Naive thymus-derived CD4-positive, alpha-beta T cell (primary cell): ENCODE results near the gene IFT43. TPM values are rescaled to one million over a fixed set of nuclear protein-coding genes. Genes with fewer than 3 reads are reported as not detected.

ENCODE experiments used
- ATAC-seq: fragments of 150-1000 bp; cut with Tn5 transposase; 2 replicates; pipeline ENCODE4 v1.10.0; 2021; ENCODE audit warnings: mild to moderate bottlenecking, moderate library complexity
- CTCF ChIA-PET: fragments of 350-600 bp; sonication (Branson Sonifier 250); formaldehyde crosslinking; loops from one replicate; lab custom pipeline; 2021; ENCODE audit warnings: antibody characterized with exemption; lab: Charles Lee
- POLR2A ChIA-PET: fragments of 350-600 bp; sonication (Branson Sonifier 250); formaldehyde crosslinking; loops from one replicate; lab custom pipeline; 2021; ENCODE audit warnings: antibody characterized with exemption, inconsistent platforms; lab: Charles Lee
- DNase-seq, 9 donors: peaks; one replicate each; pipeline versions ENCODE4 v3.0.0 to v3.0.0-alpha.2; 2020 to 2022; ENCODE audit warnings: mixed read lengths in 1 of 9
- H3K27ac ChIP-seq: one replicate; pipeline ENCODE4 v1.7.0; 2013; ENCODE audit warnings: mild to moderate bottlenecking, low read depth, low read length, moderate library complexity
- H3K27me3 ChIP-seq, 2 donors: one replicate each; pipeline ENCODE4 v1.7.0; 2013; ENCODE audit warnings: low read length in 2 of 2, mild to moderate bottlenecking in 2 of 2, moderate library complexity in 2 of 2; ENCODE audit not compliant: control insufficient read depth in 2 of 2, insufficient read depth in 2 of 2
- H3K36me3 ChIP-seq, 3 experiments: 1 replicate in 2 of 3; 2 replicates in 1 of 3; pipeline ENCODE4 v1.7.0; 2013; ENCODE audit warnings: low read length in 3 of 3, mild to moderate bottlenecking in 3 of 3, moderate library complexity in 1 of 3; ENCODE audit not compliant: insufficient read depth in 3 of 3, control insufficient read depth in 2 of 3
- H3K4me1 ChIP-seq, 2 donors: one replicate each; pipeline ENCODE4 v1.7.0; 2013; ENCODE audit warnings: low read length in 2 of 2, mild to moderate bottlenecking in 2 of 2, moderate library complexity in 1 of 2; ENCODE audit not compliant: control insufficient read depth in 2 of 2, insufficient read depth in 2 of 2
- H3K4me3 ChIP-seq: 2 replicates; pipeline ENCODE4 v1.7.0; 2013; ENCODE audit warnings: mild to moderate bottlenecking, low read length
- H3K9me3 ChIP-seq, 3 experiments: 1 replicate in 2 of 3; 2 replicates in 1 of 3; pipeline ENCODE4 v1.7.0; 2013; ENCODE audit warnings: low read length in 3 of 3; ENCODE audit not compliant: control insufficient read depth in 2 of 3
- H3K27ac Mint-ChIP-seq, 9 donors: one replicate each; pipeline ENCODE4 v1.8.0; 2020 to 2022; ENCODE audit warnings: mixed read lengths in 9 of 9, mild to moderate bottlenecking in 8 of 9, moderate library complexity in 5 of 9, inconsistent platforms in 2 of 9
- H3K27me3 Mint-ChIP-seq, 5 donors: one replicate each; pipeline ENCODE4 v1.8.0; 2021 to 2022; ENCODE audit warnings: mixed read lengths in 5 of 5, mild to moderate bottlenecking in 1 of 5
- H3K36me3 Mint-ChIP-seq, 5 donors: one replicate each; pipeline ENCODE4 v1.8.0; 2020 to 2022; ENCODE audit warnings: mixed read lengths in 5 of 5, mild to moderate bottlenecking in 3 of 5, inconsistent platforms in 1 of 5
- H3K4me1 Mint-ChIP-seq, 7 donors: one replicate each; pipeline ENCODE4 v1.8.0; 2020 to 2022; ENCODE audit warnings: mixed read lengths in 7 of 7, mild to moderate bottlenecking in 3 of 7, inconsistent platforms in 1 of 7
- H3K4me3 Mint-ChIP-seq, 10 donors: one replicate each; pipeline ENCODE4 v1.8.0; 2020 to 2022; ENCODE audit warnings: mild to moderate bottlenecking in 10 of 10, mixed read lengths in 10 of 10, moderate library complexity in 6 of 10, inconsistent platforms in 2 of 10
- H3K9me3 Mint-ChIP-seq, 11 donors: one replicate each; pipeline ENCODE4 v1.8.0; 2020 to 2022; ENCODE audit warnings: mixed read lengths in 11 of 11, mild to moderate bottlenecking in 4 of 11, inconsistent platforms in 1 of 11, moderate library complexity in 1 of 11
- intact Hi-C, 2 donors: fragments of 100-400 bp; cut with micrococcal nuclease; formaldehyde crosslinking; loops; one replicate each; pipeline ENCODE4 v1.15.1; 2023
- polyA plus RNA-seq, 2 donors: library from polyadenylated mRNA; unstranded; fragments of 300-500 nt; fragmentation: Illumina TruSeq; gene quantifications; one replicate each; pipeline ENCODE4 v1.2.3, GENCODE V29; 2021
- total RNA-seq, 6 experiments: library from RNA in 5 of 6; stranded (reverse) in 5 of 6; gene quantifications; 1 replicate in 5 of 6; 2 replicates in 1 of 6; pipeline ENCODE4 v1.2.3 and lab custom pipeline; 2021 to 2026

The IFT43 gene
- total and polyA plus RNA-seq, 7 experiments from 2014 or later = 4.6 to 19.1 (median 15.4) TPM

- H3K27ac Mint-ChIP-seq = no peak overlapping the region
- no peak overlapping the region for H3K4me3 Mint-ChIP-seq
- no peaks in the 10 kb centered on the region for H3K9me3 ChIP-seq
- no peaks in the 10 kb centered on the region for H3K27me3 ChIP-seq
- peaks cover 0 to 2% (median 0%) of the 10 kb centered on the region in 11 donors for H3K9me3 Mint-ChIP-seq
- no peak for ATAC-seq
- ChIA-PET CTCF (interaction anchor here (0.6 kb wide), 1 partner anchor 289 kb away, joined by 3 read pairs; no protein-coding TSS in a partner anchor), POLR2A (no interaction called here)
- no peaks in the 10 kb centered on the region for H3K4me1 ChIP-seq
- H3K36me3 ChIP-seq = no peaks in the 10 kb centered on the region
- no peak for DNase-seq
- intact Hi-C loops = no loop called here
- H3K4me3 ChIP-seq = no peak overlapping the region
- H3K27me3 Mint-ChIP-seq = peaks cover 0 to 31% (median 12%) of the 10 kb centered on the region in 5 donors
- H3K36me3 Mint-ChIP-seq = no peaks in the 10 kb centered on the region
- H3K4me1 Mint-ChIP-seq = no peaks in the 10 kb centered on the region
- H3K27ac ChIP-seq = no peak overlapping the region
Measured at GRCh38 chr14:76115010-76115422, 129.5 kb downstream of the IFT43 start.

- Mint-ChIP-seq H3K9me3 (no peaks in the 10 kb centered on the region), H3K27me3 (peaks cover 0 to 24% (median 12%) of the 10 kb centered on the region in 5 donors), H3K27ac (no peak overlapping the region), H3K4me1 (no peaks in the 10 kb centered on the region), H3K4me3 (no peak overlapping the region), H3K36me3 (peaks cover 0 to 4% (median 0%) of the 10 kb centered on the region in 5 donors)
- intact Hi-C loops = no loop called here
- Histone ChIP-seq H3K9me3 (no peaks in the 10 kb centered on the region), H3K36me3 (no peaks in the 10 kb centered on the region), H3K4me1 (no peaks in the 10 kb centered on the region), H3K27ac (no peak overlapping the region), H3K4me3 (no peak overlapping the region), H3K27me3 (no peaks in the 10 kb centered on the region)
- ATAC-seq (no peak), DNase-seq (no peak)
- ChIA-PET CTCF (no interaction called here), POLR2A (no interaction called here)
Measured at GRCh38 chr14:76117789-76118484, 132.4 kb downstream of the IFT43 start.

GRCh38 chr14:76118594-76118993, 133.0 kb downstream of the IFT43 start:
- Mint-ChIP-seq H3K9me3 (no peaks in the 10 kb centered on the region), H3K27me3 (peaks cover 0 to 22% (median 12%) of the 10 kb centered on the region in 5 donors), H3K36me3 (peaks cover 0 to 4% (median 0%) of the 10 kb centered on the region in 5 donors), H3K4me3 (no peak overlapping the region), H3K27ac (no peak overlapping the region), H3K4me1 (no peaks in the 10 kb centered on the region)
- Histone ChIP-seq H3K27ac (no peak overlapping the region), H3K27me3 (no peaks in the 10 kb centered on the region), H3K9me3 (no peaks in the 10 kb centered on the region), H3K4me1 (no peaks in the 10 kb centered on the region), H3K36me3 (no peaks in the 10 kb centered on the region), H3K4me3 (no peak overlapping the region)
- ATAC-seq = no peak
- POLR2A ChIA-PET = no interaction called here
- CTCF ChIA-PET = no interaction called here
- no peak for DNase-seq
- intact Hi-C loops = no loop called here

- intact Hi-C loops = no loop called here
- peaks cover 0 to 5% (median 0%) of the 10 kb centered on the region in 11 donors for H3K9me3 Mint-ChIP-seq
- H3K4me3 ChIP-seq = no peak overlapping the region
- DNase-seq (no peak), ATAC-seq (no peak)
- no peaks in the 10 kb centered on the region for H3K4me1 ChIP-seq
- H3K27ac ChIP-seq = no peak overlapping the region
- ChIA-PET CTCF (interaction anchor here (0.7 kb wide), 1 partner anchor 138 kb away, joined by 4 read pairs; no protein-coding TSS in a partner anchor), POLR2A (no interaction called here)
- peaks cover 0 to 18% (median 5%) of the 10 kb centered on the region in 5 donors for H3K27me3 Mint-ChIP-seq
- H3K27ac Mint-ChIP-seq = no peak overlapping the region
- peaks cover 0 to 4% (median 0%) of the 10 kb centered on the region in 7 donors for H3K4me1 Mint-ChIP-seq
- H3K9me3 ChIP-seq = no peaks in the 10 kb centered on the region
- H3K36me3 ChIP-seq = no peaks in the 10 kb centered on the region
- H3K27me3 ChIP-seq = no peaks in the 10 kb centered on the region
- no peak overlapping the region for H3K4me3 Mint-ChIP-seq
- H3K36me3 Mint-ChIP-seq = peaks cover 0 to 4% (median 0%) of the 10 kb centered on the region in 5 donors
Measured at GRCh38 chr14:76121089-76121748, 135.7 kb downstream of the IFT43 start.

GRCh38 chr14:76123426-76124225, 138.1 kb downstream of the IFT43 start:
- ChIA-PET POLR2A (no interaction called here), CTCF (no interaction called here)
- H3K9me3 ChIP-seq = no peaks in the 10 kb centered on the region
- no peaks in the 10 kb centered on the region for H3K4me1 ChIP-seq
- ATAC-seq = no peak
- Mint-ChIP-seq H3K27ac (no peak overlapping the region), H3K4me1 (peaks cover 0 to 4% (median 0%) of the 10 kb centered on the region in 7 donors), H3K27me3 (peaks cover 4 to 36% (median 24%) of the 10 kb centered on the region in 5 donors), H3K9me3 (peaks cover 0 to 9% (median 2%) of the 10 kb centered on the region in 11 donors), H3K36me3 (peaks cover 0 to 4% (median 0%) of the 10 kb centered on the region in 5 donors), H3K4me3 (no peak overlapping the region)
- no peaks in the 10 kb centered on the region for H3K36me3 ChIP-seq
- no peak overlapping the region for H3K4me3 ChIP-seq
- no peak for DNase-seq
- no peaks in the 10 kb centered on the region for H3K27me3 ChIP-seq
- intact Hi-C loops = no loop called here
- H3K27ac ChIP-seq = no peak overlapping the region

- ChIA-PET POLR2A (no interaction called here), CTCF (no interaction called here)
- Histone ChIP-seq H3K27ac (no peak overlapping the region), H3K9me3 (no peaks in the 10 kb centered on the region), H3K4me1 (no peaks in the 10 kb centered on the region), H3K27me3 (no peaks in the 10 kb centered on the region), H3K36me3 (no peaks in the 10 kb centered on the region), H3K4me3 (no peak overlapping the region)
- ATAC-seq = no peak
- H3K27me3 Mint-ChIP-seq = peaks cover 13 to 45% (median 34%) of the 10 kb centered on the region in 5 donors
- H3K27ac Mint-ChIP-seq = no peak overlapping the region
- H3K9me3 Mint-ChIP-seq = peaks cover 0 to 9% (median 5%) of the 10 kb centered on the region in 11 donors
- peaks cover 0 to 4% (median 0%) of the 10 kb centered on the region in 7 donors for H3K4me1 Mint-ChIP-seq
- H3K4me3 Mint-ChIP-seq = no peak overlapping the region
- intact Hi-C loops = no loop called here
- no peak for DNase-seq
- H3K36me3 Mint-ChIP-seq = peaks cover 0 to 4% (median 0%) of the 10 kb centered on the region in 5 donors
Measured at GRCh38 chr14:76125511-76125910, 139.9 kb downstream of the IFT43 start.
